ENCODE results near the gene P3H4.
A peak's percentile ranks its signal among the peaks of the same experiment; 100 is the strongest.

P3H4 gene

GRCh38 chr17:41810659-41811548 lies 845 bp downstream of the P3H4 start:
- no peak for DNase-seq (ENCODE audit: low spot score in 2 of 2)
- H3K36me3 Mint-ChIP-seq, result no peaks in the 10 kb centered on the region
- no peaks in the 10 kb centered on the region for H3K9me3 Mint-ChIP-seq
- H3K4me1 Mint-ChIP-seq, result peaks cover 13% of the 10 kb centered on the region
- no peak overlapping the region for H3K27ac Mint-ChIP-seq
- peak; percentile 46 for ATAC-seq (ENCODE audit: low read depth)
- peak overlapping the region; percentile 93 for H3K4me3 Mint-ChIP-seq
- peaks cover 6% of the 10 kb centered on the region for H3K27me3 Mint-ChIP-seq

GRCh38 chr17:41806685-41807445 lies 4.9 kb downstream of the P3H4 start:
- Mint-ChIP-seq H3K27me3 (peaks cover 8% of the 10 kb centered on the region), H3K4me3 (no peak overlapping the region), H3K4me1 (peaks cover 11% of the 10 kb centered on the region), H3K36me3 (no peaks in the 10 kb centered on the region), H3K27ac (no peak overlapping the region), H3K9me3 (no peaks in the 10 kb centered on the region)
- no peak for DNase-seq (ENCODE audit: low spot score in 2 of 2)
- ATAC-seq (ENCODE audit: low read depth), result no peak

- ATAC-seq (ENCODE audit: low read depth) (peak; percentile 69), DNase-seq (ENCODE audit: low spot score in 2 of 2) (peak in 1 of 2 donors; percentile 16)
- no peak overlapping the region for H3K27ac Mint-ChIP-seq
- no peaks in the 10 kb centered on the region for H3K36me3 Mint-ChIP-seq
- peaks cover 13% of the 10 kb centered on the region for H3K4me1 Mint-ChIP-seq
- H3K9me3 Mint-ChIP-seq, result no peaks in the 10 kb centered on the region
- peaks cover 5% of the 10 kb centered on the region for H3K27me3 Mint-ChIP-seq
- H3K4me3 Mint-ChIP-seq, result no peak overlapping the region
These were observed 8.4 kb downstream of the P3H4 start for GRCh38 chr17:41803049-41804020.

GRCh38 chr17:41801374-41802271 lies 10.1 kb downstream of the P3H4 start:
- Mint-ChIP-seq H3K9me3 (no peaks in the 10 kb centered on the region), H3K27me3 (peaks cover 7% of the 10 kb centered on the region), H3K4me3 (no peak overlapping the region), H3K27ac (no peak overlapping the region), H3K36me3 (no peaks in the 10 kb centered on the region), H3K4me1 (peaks cover 13% of the 10 kb centered on the region)
- DNase-seq (ENCODE audit: low spot score in 2 of 2), result peak; percentile 75 to 78
- ATAC-seq (ENCODE audit: low read depth), result peak; percentile 82

- no peak overlapping the region for H3K4me3 Mint-ChIP-seq
- peaks cover 13% of the 10 kb centered on the region for H3K4me1 Mint-ChIP-seq
- DNase-seq (ENCODE audit: low spot score in 2 of 2) (no peak), ATAC-seq (ENCODE audit: low read depth) (peak; percentile 16)
- H3K27me3 Mint-ChIP-seq, result peaks cover 7% of the 10 kb centered on the region
- no peaks in the 10 kb centered on the region for H3K36me3 Mint-ChIP-seq
- no peak overlapping the region for H3K27ac Mint-ChIP-seq
- no peaks in the 10 kb centered on the region for H3K9me3 Mint-ChIP-seq
These were observed 11.0 kb downstream of the P3H4 start for GRCh38 chr17:41800601-41801373.

- Mint-ChIP-seq H3K4me1 (peaks cover 13% of the 10 kb centered on the region), H3K27ac (no peak overlapping the region), H3K36me3 (no peaks in the 10 kb centered on the region), H3K4me3 (no peak overlapping the region), H3K27me3 (peaks cover 7% of the 10 kb centered on the region), H3K9me3 (no peaks in the 10 kb centered on the region)
- DNase-seq (ENCODE audit: low spot score in 2 of 2), result no peak
- ATAC-seq (ENCODE audit: low read depth), result no peak
These were observed 12.4 kb downstream of the P3H4 start for GRCh38 chr17:41799366-41799765.

- Mint-ChIP-seq H3K27me3 (peaks cover 4% of the 10 kb centered on the region), H3K4me1 (peaks cover 10% of the 10 kb centered on the region), H3K4me3 (no peak overlapping the region), H3K9me3 (no peaks in the 10 kb centered on the region), H3K27ac (no peak overlapping the region), H3K36me3 (no peaks in the 10 kb centered on the region)
- ATAC-seq (ENCODE audit: low read depth), result no peak
- DNase-seq (ENCODE audit: low spot score in 2 of 2), result no peak
These were observed 14.4 kb downstream of the P3H4 start for GRCh38 chr17:41797377-41797776.

GRCh38 chr17:41796121-41796895 lies 15.4 kb downstream of the P3H4 start:
- Mint-ChIP-seq H3K4me1 (peaks cover 6% of the 10 kb centered on the region), H3K36me3 (no peaks in the 10 kb centered on the region), H3K27ac (no peak overlapping the region), H3K27me3 (peaks cover 1% of the 10 kb centered on the region), H3K4me3 (no peak overlapping the region), H3K9me3 (no peaks in the 10 kb centered on the region)
- DNase-seq (ENCODE audit: low spot score in 2 of 2), result no peak
- ATAC-seq (ENCODE audit: low read depth), result no peak

GRCh38 chr17:41794540-41794975 lies 17.2 kb downstream of the P3H4 start:
- no peak overlapping the region for H3K27ac Mint-ChIP-seq

GRCh38 chr17:41793784-41794539 lies 17.8 kb downstream of the P3H4 start:
- ATAC-seq (ENCODE audit: low read depth) (no peak), DNase-seq (ENCODE audit: low spot score in 2 of 2) (no peak)
- peaks cover 1% of the 10 kb centered on the region for H3K27me3 Mint-ChIP-seq
- no peaks in the 10 kb centered on the region for H3K9me3 Mint-ChIP-seq
- no peaks in the 10 kb centered on the region for H3K4me1 Mint-ChIP-seq
- no peak overlapping the region for H3K27ac Mint-ChIP-seq
- H3K36me3 Mint-ChIP-seq, result no peaks in the 10 kb centered on the region
- H3K4me3 Mint-ChIP-seq, result no peak overlapping the region

More at GRCh38 chr17:41794540-41794975, 17.2 kb downstream of the P3H4 start:
- Mint-ChIP-seq H3K4me3 (no peak overlapping the region), H3K27me3 (peaks cover 1% of the 10 kb centered on the region), H3K4me1 (no peaks in the 10 kb centered on the region), H3K9me3 (no peaks in the 10 kb centered on the region), H3K36me3 (no peaks in the 10 kb centered on the region)
- ATAC-seq (ENCODE audit: low read depth) (no peak), DNase-seq (ENCODE audit: low spot score in 2 of 2) (no peak)
